ENCODE measurements around the gene RFPL2. TPM values are rescaled to one million over a fixed set of nuclear protein-coding genes. Genes with fewer than 3 reads are reported as not detected.
"Not testable (repeated sequence)": the region's sequence is repeated elsewhere in the genome, so short reads cannot be mapped to it uniquely, and the experiment has no call there.

RFPL2 gene
- total RNA-seq, 4 donors from 2014 or later: 0.17 TPM; not detected in 3

GRCh38 chr22:32164075-32164860 lies 40.6 kb downstream of the RFPL2 start:
- intact Hi-C loops (cut with DNase I; ENCODE audit: low total_unique reads): no loop called here
- H3K4me3 ChIP-seq (ENCODE audit: low read depth, poor library complexity, severe bottlenecking): no peak overlapping the region
- DNase-seq (ENCODE audit: low spot score in 2 of 2): no peak
- 33 to 41% methylated on average over 6 of the region's 6 CpGs for WGBS, 2 donors
- TF ChIP-seq POLR2A (IDR thresholded peaks at IDR 0.05) (no peak), CTCF (IDR thresholded peaks at IDR 0.05) (no peak)

GRCh38 chr22:32160411-32160810 lies 44.5 kb downstream of the RFPL2 start:
- H3K4me3 ChIP-seq (ENCODE audit: low read depth, poor library complexity, severe bottlenecking); DNase-seq (ENCODE audit: low spot score in 2 of 2); intact Hi-C loops (cut with DNase I; ENCODE audit: low total_unique reads): not testable (repeated sequence)
- 68 to 77% methylated on average over 5 of the region's 5 CpGs for whole genome bisulfite sequencing, 2 donors

- DNase-seq (ENCODE audit: low spot score in 2 of 2): no peak
- WGBS, 2 donors: 77 to 78% methylated on average over 12 of the region's 12 CpGs
- intact Hi-C loops (cut with DNase I; ENCODE audit: low total_unique reads): no loop called here
- no peak for TF ChIP-seq CTCF (IDR thresholded peaks at IDR 0.05)
- no peak for TF ChIP-seq POLR2A (IDR thresholded peaks at IDR 0.05)
- H3K4me3 ChIP-seq (ENCODE audit: low read depth, poor library complexity, severe bottlenecking): no peak within 1 kb of the TSS
Observed at GRCh38 chr22:32158712-32159533, 46.0 kb downstream of the RFPL2 start, which contains the start of gene C22orf42. Gene C22orf42, minus strand, starts transcription at chr22:32159303. Its CDS starts 88 bp downstream, at chr22:32159215.

GRCh38 chr22:32157632-32158031 lies 47.2 kb downstream of the RFPL2 start:
- H3K4me3 ChIP-seq (ENCODE audit: low read depth, poor library complexity, severe bottlenecking); intact Hi-C loops (cut with DNase I; ENCODE audit: low total_unique reads); DNase-seq (ENCODE audit: low spot score in 2 of 2): not testable (repeated sequence)
- WGBS, 2 donors: 79 to 82% methylated on average over 5 of the region's 5 CpGs

- 58 to 68% methylated on average over 4 of the region's 4 CpGs for WGBS, 2 donors
- intact Hi-C loops (cut with DNase I; ENCODE audit: low total_unique reads); H3K4me3 ChIP-seq (ENCODE audit: low read depth, poor library complexity, severe bottlenecking); DNase-seq (ENCODE audit: low spot score in 2 of 2): not testable (repeated sequence)
Observed at GRCh38 chr22:32154727-32155126, 50.1 kb downstream of the RFPL2 start.

GRCh38 chr22:32151641-32152040 lies 53.2 kb downstream of the RFPL2 start:
- 68 to 72% methylated on average over 6 of the region's 6 CpGs for WGBS, 2 donors
- intact Hi-C loops (cut with DNase I; ENCODE audit: low total_unique reads); H3K4me3 ChIP-seq (ENCODE audit: low read depth, poor library complexity, severe bottlenecking); DNase-seq (ENCODE audit: low spot score in 2 of 2): not testable (repeated sequence)

GRCh38 chr22:32150647-32151046 lies 54.2 kb downstream of the RFPL2 start:
- DNase-seq (ENCODE audit: low spot score in 2 of 2); H3K4me3 ChIP-seq (ENCODE audit: low read depth, poor library complexity, severe bottlenecking); intact Hi-C loops (cut with DNase I; ENCODE audit: low total_unique reads): not testable (repeated sequence)
- 64 to 77% methylated on average over 7 of the region's 7 CpGs for WGBS, 2 donors

- H3K4me3 ChIP-seq (ENCODE audit: low read depth, poor library complexity, severe bottlenecking); DNase-seq (ENCODE audit: low spot score in 2 of 2); intact Hi-C loops (cut with DNase I; ENCODE audit: low total_unique reads): not testable (repeated sequence)
- WGBS, 2 donors: 90 to 93% methylated on average over 4 of the region's 4 CpGs
Observed at GRCh38 chr22:32148372-32148771, 56.5 kb downstream of the RFPL2 start.

- intact Hi-C loops (cut with DNase I; ENCODE audit: low total_unique reads); DNase-seq (ENCODE audit: low spot score in 2 of 2); H3K4me3 ChIP-seq (ENCODE audit: low read depth, poor library complexity, severe bottlenecking): not testable (repeated sequence)
- WGBS, 2 donors: 86 to 90% methylated on average over 8 of the region's 8 CpGs
Observed at GRCh38 chr22:32147128-32147527, 57.7 kb downstream of the RFPL2 start.

Measured in lower leg skin (tissue), 4 donors.